GM04504 (cell line): ENCODE results near the gene NPB.
A peak's percentile ranks its signal among the peaks of the same experiment; 100 is the strongest.

Experiments used
- DNase-seq: peaks from one replicate; pipeline ENCODE4 v3.0.0-alpha.2; 2012; ENCODE audit warnings: low read depth

NPB gene

DNA sequence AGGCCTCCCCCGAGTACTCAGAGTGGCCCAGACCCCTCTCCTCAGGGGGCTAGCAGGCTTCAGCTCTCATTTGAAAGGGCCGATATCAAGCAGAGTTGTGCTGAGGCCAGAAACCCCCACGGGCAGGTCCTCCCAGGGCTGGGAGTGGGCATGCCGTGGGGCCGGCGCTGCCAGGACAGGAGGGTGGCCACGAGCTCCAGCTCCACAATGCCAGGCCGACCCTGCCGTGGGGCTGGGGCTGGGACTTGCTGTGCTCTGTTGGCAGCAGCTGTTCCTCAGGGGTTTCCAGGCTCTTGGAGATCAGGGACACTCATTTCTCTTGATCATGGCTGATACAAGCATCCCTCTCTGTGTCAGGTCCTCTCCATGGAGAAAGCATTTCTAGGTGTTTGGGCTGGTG lies 3.2 kb upstream of the NPB start:
- no peak for DNase-seq

DNA sequence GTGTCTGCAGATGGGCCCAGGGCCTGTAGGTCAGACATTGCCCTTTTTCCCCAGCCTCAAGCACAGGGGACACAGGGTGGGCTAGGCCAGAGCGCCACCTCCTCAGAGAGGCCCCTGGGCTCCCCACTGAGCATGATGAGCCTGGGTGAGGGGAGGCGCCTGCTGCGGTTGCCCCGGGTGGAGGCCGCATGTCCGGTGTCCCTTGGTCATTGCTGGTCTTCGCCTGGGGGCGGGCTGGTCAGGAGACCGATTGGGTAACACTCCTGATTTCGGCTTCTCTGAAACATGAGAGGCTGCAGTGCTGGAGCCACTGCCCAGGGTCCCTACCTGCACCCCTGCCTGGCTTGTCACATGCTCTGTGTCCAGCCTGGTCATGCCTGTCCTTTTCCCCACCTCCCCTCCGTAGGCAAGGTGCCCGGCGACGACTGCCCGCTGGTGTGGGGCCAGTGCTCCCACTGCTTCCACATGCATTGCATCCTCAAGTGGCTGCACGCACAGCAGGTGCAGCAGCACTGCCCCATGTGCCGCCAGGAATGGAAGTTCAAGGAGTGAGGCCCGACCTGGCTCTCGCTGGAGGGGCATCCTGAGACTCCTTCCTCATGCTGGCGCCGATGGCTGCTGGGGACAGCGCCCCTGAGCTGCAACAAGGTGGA lies 2.4 kb upstream of the NPB start:
- DNase-seq = no peak

DNA sequence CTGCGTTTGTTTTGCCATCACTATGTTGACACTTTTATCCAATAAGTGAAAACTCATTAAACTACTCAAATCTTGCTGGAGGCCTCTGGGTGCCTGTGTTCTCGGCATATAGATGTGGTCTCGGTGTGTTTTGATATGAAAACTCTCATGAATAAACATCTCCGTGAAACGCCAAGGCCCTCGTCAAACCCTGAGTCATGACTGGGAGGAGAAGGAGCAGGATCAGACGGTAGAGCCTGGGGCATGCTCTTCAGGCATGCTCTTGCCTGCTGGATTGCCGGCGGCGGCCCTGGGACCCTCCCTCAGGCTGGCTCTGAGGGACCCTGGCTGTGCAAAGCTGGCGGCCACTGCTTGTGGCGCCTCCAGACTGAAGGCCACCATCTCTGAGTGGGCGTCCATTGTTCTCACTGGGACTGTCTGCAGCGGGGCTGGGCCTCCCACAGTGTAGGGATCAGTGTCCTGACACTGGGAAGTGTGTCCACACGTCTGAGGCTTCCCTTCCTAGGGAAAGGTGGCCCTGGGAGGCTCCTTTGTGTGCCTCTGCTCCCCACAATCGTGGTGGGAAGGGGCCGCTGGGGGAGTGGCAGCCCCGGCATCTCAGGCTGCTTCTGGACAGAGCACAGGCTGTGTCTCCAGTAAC lies 1.7 kb upstream of the NPB start:
- no peak for DNase-seq

DNA sequence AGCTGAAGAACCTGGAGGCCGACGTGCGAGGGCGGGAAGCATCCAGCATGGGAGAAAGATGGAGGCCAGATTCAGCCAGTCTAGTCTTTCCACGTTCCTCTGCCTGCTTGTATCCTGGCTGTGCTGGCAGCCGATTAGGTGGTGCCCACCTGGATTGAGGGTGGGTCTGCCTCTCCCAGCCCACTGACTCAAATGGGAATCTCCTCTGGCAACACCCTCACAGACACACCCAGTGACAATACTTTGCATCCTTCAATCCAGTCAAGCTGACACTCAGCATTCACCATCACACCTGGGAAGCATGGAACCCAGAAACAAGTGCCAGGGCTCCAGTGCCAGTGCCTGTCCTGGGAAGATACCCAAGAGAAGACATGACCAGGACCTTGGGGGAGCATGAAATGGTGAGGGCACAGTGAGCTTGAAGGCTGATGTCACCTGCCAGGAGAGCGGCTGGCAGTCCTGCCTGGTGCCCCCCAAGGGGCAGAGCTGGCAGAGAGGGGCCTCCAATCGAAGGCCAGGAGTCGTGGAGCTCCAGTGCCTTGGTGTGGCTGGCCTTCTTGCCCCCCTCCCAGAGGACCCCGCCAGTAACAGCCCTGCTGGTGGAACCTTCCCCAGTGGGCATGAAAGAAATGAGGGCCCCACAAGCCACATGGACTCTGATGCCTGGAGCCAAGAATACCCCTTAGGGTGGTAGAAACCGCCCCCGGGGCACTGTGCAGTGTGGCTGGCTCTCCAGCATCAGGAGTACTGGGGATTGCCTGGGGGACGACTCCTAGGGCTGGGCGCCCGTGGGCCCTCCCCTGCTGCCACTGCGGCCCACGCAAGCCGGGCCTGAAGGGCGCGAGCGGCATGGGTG lies 643 bp upstream of the NPB start:
- no peak for DNase-seq

DNA sequence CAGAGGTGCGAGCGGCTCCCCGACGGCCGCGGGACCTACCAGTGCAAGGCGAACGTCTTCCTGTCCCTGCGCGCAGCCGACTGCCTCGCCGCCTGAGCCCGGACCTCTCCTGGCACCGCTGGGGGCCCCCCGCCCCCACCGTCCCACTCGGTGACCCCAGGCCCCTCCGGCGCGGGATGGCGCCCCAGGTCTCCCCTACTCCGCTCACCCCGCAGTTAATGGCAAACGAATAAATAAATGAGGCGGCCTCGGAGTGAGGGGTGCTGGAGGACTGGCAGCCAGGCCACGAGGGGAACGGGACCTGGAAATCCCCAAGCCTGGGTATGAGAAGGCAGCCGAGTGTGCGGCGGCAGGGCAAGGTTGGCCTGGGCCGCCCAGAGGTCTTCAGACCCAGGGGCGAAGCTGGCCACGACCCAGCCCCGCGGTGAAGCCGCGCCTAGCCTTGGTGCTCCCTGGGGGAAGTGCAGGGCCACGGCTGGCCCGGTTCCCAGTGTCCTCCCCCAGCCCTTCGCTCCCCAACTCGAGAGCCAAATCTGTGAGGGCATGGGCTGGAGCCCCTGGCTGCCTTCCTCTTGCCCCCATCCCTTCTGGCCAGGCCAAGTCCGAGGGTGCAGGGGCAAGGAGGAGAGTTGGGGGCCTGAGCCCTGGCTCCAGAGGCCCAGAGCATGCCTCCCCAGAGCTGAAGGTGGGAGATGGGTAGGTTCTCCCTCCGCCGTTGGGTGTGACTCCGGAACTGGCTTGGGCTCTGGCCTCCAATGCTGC lies 796 bp downstream of the NPB start:
- no peak for DNase-seq

DNA sequence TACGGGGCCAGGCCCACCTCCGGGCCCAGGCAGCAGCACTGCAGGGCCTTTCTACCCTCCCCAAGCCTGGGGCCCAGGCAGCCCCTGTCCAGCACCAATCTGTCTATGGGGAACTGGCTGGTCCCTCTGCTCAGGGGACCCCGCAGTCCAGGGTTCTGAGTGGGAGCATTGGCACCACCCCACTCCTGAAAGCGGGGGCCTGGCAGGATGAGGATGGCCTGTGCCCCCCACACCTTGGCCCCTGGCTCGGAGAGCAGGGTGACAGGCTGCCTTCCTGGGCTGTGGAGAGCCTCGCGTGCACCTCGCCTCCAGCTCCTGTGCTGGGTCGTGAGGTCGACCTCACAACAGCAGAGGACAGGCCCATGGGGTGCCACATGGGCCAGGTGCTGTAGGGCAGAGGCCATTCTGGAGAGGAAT lies 1.4 kb downstream of the NPB start:
- no peak for DNase-seq

DNA sequence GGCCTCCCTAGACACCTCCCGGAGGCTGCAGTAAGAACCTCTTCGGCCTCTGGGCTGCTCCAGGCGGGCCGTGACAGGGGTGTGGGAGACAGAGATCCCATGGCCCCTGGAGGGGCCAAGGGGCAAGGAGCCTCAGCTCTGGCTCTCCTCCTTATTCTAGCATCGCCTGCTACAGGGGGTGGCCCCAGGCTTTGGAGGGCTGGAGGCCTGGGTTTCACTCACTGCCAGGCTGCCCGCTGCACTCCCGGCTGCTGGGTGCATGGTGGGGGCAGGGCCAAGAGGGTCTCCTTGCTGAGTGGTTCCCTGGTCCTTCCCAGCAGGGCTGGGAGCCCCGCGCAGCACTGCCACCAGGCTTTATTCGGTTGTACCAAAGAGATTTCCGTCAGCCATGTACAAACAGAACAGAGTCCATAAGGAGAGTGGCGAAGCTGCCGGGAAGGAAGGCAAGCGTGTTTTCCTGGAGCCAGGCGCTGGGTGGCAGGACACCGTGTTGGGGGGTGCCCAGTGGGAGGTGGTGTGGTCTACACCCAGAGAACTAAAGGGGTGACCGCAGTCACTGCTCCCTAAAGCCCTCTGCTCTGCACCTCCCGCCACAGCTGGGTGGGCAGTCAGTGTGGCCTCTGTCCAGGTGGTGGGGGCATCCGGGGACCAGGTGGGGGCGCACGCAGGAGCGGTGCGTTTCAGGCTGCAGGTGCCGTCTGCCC lies 2.0 kb downstream of the NPB start:
- no peak for DNase-seq

DNA sequence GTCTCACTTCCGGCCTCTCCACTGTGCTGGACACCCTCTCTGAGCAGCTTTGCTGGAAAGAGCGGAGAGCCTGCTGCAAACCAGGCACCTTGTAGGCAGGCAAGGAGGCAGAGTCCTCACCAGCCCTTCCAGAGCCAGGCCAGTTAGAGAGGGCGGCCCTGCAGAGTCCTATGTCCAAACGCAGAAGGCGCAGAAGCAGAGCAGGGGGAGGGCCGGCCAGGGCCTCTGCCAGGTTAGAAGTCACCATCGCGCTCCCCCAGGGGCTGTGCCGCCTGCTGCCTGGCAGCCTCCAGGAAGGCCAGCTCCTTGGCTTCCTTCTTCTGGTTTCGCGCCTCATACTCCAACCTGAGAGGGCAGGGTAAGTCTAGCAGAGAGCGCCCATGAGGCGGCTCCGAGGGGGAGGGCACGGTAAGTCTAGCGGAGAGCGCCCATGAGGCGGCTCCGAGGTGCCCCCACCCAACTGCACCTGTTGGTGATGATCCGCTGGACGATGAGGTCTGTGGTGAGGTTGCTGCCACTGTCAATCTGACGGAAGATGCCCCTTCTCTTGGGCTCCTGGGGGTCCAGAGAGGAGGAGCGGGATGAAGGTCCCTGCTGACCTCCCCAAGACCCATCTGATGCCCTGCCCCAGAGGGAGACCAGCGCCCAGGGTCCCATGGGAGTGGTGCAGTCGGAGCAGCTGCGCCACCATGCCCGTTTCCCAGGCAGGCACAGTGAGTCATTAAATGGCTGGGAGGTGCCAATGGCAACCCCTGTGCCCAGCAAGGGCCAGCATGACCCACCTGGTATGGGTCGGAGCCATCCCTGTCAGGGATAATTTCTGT lies 2.8 kb downstream of the NPB start:
- no peak for DNase-seq

DNA sequence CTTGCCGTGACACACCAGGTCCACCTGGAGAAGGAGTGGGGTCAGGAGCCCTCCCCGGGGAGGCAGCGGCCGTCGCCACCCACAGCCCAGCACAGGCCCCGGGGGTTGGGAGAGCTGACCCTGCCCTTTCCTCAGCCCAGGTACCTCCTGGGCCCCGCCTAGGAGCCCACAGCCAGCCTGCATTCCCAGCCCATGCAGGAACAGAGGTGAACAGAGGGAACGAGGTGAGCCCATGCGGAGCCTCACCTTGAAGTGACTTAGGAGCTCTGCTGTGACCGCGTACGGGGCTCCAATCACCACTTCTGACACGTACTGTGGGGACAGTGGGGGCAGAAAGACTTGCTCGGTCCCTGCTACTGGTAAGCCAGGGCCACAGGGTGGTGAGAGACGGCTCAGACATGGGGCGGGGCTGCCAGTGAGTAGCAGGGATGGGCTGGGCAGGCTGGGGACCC lies 3.4 kb downstream of the NPB start:
- no peak for DNase-seq

DNA sequence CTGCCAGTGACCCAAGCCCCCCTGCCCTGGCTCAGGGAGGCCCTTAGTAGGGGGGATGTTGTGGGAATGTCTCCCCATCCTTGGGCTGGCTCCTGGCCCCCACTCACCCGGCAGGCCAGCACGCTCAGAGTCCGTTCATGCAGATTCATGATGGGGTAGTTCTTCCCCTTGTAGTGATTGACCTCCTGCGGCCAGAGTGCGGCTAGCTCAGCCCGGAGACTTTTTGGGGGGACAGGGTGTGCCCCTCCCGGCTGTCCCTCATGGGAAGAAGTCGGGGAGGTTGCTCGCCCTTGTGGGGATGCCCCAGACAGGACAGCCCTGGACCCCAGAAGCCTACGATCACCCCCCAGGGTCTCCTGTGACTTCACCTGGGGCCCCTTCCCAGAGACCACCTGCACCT lies 4.0 kb downstream of the NPB start:
- no peak for DNase-seq

DNA sequence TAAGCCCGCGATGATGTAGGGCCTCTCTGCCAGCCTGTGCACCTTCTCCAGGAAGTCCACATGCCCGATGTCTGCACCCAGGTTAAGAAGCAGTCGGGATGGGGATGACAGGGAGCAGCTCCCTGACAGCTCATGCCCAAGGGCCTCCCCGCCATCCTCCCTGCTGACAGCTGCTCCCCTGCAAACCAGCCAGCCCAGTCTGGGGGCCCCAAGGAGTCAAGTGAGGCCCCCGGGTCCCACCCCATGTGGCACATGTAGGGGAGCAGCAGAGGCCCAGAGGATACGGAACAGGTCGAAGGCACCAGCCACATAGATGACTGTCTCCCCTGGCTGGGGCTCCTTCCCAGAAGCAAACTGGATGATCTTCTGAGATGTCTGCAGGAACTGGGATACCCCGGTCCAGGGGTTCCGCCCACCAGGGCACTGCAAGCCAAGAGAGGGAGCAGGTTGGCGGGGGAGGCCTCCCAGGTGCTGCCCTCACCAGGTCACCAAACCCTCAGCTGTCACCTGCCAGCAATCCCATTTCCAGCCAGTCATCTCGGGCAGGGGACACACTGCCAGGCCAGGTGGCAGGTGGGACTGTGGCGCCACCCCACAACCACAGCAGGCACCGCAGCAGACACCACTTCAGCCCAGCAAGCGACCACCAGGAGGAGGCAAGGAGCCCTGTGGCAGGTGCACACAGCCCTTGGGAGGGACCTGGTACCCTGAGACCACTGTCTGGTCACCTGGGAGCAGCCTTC lies 4.6 kb downstream of the NPB start:
- DNase-seq = no peak

DNA sequence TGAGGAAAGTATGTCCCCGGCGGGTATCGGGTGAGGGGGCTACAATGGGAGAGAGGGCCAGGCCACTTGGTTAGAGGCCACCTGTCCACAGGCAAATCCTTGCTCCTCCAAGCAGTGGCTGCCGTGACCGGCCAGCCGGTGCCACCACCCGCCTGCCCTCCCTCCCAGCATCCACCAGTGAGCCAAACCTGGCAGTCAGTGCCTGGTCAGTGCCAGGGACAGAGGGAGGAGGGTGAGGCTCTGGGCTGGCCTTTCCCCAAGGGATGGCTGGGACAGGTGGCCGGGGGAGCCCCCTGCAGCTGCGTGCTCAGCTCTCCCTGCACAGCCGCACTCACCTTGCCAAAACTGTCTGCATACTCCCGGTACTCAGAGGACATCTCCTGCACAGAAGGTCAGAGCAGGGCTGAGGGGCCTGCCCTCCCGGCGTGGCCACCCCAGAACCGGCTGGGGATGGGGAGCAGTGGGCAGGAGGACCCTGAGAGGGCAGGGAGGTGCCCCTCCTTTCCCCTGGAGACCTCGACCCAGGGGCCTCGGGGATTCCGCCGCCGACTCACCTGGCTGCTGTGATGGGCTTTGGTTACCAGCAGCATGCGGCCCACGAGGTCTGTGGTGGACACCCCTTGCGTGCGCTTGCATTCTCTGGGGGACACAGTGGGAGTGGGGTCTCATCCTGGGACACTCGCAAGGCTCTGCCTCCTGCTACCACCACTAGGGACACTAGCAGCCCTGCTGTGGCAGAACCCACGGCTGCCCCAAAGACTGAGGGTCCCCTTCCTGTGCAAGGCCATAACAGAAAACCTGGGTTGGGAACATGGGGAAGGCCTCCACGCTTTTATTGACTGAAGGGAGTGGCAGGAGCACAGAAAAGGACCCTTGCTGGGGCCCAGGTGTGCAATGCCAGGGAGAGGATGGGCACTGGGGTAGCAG lies 5.4 kb downstream of the NPB start:
- DNase-seq = no peak

DNA sequence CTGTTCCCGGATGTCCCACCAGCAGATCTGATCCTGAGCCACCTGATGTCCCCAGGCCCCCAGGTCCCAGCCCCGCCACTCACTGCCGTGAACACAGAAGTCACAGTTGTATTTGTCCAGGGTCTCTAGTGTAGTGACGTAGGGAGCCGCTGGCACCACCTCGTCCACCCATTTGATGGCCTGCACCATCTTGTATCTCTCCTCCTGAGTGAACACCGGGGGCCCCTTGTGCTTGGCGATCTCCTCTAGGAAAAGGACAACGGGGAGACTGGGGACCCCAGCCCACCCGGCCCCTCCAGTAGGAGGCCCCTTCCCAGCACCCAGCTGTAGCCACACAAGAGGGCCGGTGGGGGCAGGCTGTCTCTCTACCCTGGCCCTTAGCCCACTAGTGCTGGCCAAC lies 6.8 kb downstream of the NPB start:
- no peak for DNase-seq

DNA sequence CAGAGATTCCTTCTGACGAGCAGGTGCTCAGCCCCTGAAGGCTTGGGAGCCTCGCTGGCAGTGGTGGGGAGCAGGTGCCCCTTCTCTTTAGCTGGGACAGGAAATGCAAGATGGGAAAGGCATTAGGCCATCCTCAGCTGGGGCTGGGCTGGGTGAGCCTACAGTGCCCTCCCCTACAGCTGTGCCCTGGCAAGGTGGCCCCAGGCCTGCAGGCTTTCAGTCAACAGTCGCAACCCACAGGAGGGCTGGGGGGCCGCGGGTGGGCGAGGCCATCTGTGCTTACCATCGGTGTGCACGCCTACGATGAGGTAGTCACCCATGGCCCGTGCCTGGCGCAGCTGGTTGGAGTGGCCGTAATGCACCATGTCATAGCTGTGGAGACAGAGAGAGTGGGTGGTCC lies 7.2 kb downstream of the NPB start:
- DNase-seq = no peak

DNA sequence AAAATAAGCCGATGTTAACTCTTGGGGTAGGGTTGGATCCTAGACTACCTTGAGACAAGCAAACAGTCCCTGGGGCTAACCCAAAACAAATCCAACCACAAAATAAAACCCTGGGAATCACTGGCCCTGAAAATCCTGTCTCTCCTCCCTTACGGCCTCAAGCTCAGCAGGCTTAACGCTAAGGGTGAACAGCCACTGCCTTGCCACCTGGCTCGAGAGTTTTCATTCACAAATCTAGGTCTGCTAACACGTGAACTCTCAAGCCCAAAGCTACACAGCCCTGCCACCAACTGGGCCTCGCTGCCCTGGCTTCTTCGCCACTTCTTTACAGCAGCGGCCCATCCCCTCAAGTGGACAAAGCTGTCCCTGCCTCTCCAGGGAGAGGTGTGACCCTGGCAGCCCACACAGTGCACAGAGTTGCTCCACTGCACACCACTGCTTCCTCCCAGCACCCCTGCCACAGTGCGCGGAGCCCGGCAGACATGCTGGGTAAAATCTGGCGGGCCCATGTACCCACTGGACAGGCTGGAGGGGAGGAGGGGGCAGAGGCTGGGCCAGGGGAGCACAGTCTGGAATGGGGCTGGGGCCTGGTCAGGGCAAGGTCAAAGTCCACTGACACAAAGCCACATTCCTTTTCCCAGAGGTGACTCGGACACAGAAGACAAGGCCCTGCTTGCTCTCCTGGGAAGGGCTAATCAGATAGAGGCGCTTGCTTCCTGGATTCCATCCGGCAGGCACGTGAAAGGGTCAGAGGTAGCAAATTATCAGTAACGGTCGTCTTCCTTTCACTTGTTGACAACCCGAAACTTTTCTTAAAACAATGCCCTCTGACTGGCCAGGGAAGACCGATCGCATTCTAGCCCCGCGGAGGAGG lies 8.2 kb downstream of the NPB start:
- no peak for DNase-seq

DNA sequence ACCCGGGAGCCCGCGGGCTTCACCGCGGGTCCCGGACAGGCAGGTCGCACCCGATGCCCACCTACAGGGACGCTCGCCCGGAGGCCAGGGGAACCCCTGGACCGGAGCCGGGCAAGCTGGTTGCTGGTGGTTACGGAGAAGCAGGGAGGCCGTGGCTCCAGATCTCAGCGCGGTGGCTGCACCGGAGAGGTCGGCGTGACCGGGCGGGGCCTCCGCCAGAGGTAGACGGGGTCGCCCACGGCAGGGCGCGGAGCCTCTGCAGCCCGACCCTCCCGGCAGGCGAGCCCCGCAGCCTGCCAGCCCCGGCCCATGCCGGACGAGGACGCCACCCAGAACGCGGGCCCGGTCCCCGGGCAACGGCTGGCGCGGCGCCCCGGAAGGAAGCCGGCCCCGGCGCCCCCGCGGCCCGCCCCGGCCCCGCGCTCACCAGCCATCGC lies 8.8 kb downstream of the NPB start:
- DNase-seq = no peak

DNA sequence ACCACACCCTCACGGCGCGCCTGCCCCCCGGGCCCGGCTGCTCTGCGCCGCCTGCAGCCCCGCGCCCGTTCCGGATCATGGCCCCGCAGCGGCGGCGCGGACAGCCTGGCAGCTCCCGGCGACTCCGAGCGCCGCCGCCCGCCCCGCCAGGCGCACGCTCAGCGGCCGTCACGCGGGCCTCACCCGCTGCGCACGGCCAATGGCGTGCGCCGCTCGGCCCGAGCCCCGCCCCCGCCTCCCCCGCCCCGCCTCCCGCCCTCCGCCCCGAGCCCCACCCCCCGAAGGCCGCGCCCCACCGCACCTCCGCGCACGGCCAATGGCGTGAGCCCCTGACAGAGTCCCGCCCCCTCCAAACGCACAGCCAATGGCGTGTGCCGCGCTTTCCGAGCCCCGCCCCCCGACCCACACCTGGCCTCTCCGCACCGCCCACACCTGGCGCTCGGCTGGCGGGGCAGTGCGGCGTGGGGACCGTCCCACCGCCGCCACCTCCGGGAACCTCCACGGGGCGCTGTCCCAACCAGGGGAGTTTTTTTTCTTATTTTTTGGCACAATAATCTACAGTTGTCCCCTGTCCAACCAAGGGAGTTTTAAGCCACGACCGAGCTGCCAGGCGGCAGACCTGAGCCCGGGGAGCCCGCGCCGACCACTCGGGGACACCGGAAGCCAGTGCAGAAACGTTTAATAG lies 9.4 kb downstream of the NPB start, which contains the start of gene PCYT2:
Gene PCYT2, minus strand, starts transcription at position 123 of the 685 bp plus-strand sequence. Its CDS starts 44 bp downstream, at position 79.
- peak; percentile 59 for DNase-seq
